Measurements from ENCODE around the gene DUSP8. TPM values are rescaled to one million over a fixed set of nuclear protein-coding genes. Genes with fewer than 3 reads are reported as not detected.

DUSP8 gene
- polyA plus RNA-seq, 1 donor from 2014 or later, result 3.5 TPM

DNA sequence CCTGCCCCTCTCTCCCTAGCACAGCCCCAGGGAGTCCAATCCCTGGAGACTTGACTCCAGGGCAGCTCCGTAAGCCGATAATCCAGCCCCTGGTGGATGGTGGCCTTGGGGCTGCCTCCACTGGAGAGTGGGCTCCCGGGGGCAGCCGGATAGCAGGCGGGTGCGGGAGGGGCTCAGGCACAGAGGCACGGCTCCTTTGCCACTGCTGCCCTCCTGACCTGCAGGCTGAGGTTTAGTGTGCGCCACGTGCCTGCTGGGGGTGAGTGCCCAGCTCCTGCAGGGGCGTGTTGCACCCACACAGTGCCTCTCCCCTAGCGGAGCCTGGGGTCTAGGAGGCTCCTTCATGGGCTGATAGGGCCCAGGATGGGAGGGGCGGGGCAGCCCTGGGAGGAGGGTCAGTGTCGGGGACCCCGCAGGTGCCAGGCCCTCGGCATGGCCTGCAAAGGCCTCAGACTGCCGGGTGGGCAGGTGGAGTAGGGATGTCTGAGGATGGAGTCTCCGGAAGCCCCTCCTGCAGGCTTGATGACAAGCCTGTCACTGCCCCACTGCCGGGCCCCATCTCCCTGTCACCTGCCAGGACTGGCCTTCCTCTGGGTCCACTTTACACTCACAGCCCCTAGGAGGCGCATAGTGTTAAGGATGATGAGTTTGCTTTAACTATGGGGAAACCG lies 5.6 kb downstream of the DUSP8 start:
- Histone ChIP-seq H3K9ac (ENCODE audit: low read length) (peak overlapping the region; percentile 97), H3K4me2 (ENCODE audit: low read length) (no peak overlapping the region), H3F3A (ENCODE audit: insufficient read depth, low read length, poor library complexity, severe bottlenecking) (no peaks in the 10 kb centered on the region), H4K20me1 (ENCODE audit: insufficient read depth) (peaks cover 37% of the 10 kb centered on the region), H3K27ac (ENCODE audit: low read length) (no peak overlapping the region), H3K36me3 (ENCODE audit: insufficient read depth, low read length) (no peaks in the 10 kb centered on the region), H3K4me3 (ENCODE audit: low read length) (peak overlapping the region; percentile 94), H3K27me3 (ENCODE audit: insufficient read depth, low read depth, low read length) (no peaks in the 10 kb centered on the region), H3K79me2 (replicated peaks; ENCODE audit: insufficient read depth, low read length) (peaks cover 56% of the 10 kb centered on the region), H3K9me3 (ENCODE audit: low read length) (no peaks in the 10 kb centered on the region), H3K9me2 (ENCODE audit: insufficient read depth, low read length) (no peaks in the 10 kb centered on the region), H2AFZ (ENCODE audit: low read depth, low read length) (no peak overlapping the region)
- TF ChIP-seq MXI1 (conservative IDR thresholded peaks at IDR 0.05; ENCODE audit: poor library complexity, severe bottlenecking) (no peak), POLR2AphosphoS5 (IDR thresholded peaks at IDR 0.05) (peak; percentile 8)

DNA sequence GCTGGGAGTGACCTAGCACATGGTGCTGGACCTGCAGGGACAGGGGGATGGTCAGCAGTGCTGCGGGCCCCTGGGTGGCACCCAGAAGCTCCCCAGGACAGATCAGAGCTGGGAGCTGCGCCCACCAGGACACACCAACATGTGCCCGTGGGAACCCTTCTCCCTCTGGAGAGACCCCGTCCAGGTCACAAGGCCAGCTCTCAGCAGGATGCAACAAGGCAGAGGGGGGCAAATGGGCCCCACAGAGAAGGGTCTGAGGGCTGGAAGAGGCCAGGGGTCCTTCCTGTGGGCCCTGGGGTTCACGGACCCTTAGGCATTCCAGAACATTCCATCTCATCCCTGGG lies 6.2 kb downstream of the DUSP8 start:
- TF ChIP-seq, protein P1, sequence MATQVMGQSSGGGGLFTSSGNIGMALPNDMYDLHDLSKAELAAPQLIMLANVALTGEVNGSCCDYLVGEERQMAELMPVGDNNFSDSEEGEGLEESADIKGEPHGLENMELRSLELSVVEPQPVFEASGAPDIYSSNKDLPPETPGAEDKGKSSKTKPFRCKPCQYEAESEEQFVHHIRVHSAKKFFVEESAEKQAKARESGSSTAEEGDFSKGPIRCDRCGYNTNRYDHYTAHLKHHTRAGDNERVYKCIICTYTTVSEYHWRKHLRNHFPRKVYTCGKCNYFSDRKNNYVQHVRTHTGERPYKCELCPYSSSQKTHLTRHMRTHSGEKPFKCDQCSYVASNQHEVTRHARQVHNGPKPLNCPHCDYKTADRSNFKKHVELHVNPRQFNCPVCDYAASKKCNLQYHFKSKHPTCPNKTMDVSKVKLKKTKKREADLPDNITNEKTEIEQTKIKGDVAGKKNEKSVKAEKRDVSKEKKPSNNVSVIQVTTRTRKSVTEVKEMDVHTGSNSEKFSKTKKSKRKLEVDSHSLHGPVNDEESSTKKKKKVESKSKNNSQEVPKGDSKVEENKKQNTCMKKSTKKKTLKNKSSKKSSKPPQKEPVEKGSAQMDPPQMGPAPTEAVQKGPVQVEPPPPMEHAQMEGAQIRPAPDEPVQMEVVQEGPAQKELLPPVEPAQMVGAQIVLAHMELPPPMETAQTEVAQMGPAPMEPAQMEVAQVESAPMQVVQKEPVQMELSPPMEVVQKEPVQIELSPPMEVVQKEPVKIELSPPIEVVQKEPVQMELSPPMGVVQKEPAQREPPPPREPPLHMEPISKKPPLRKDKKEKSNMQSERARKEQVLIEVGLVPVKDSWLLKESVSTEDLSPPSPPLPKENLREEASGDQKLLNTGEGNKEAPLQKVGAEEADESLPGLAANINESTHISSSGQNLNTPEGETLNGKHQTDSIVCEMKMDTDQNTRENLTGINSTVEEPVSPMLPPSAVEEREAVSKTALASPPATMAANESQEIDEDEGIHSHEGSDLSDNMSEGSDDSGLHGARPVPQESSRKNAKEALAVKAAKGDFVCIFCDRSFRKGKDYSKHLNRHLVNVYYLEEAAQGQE (IDR thresholded peaks at IDR 0.05; ENCODE audit: borderline replicate concordance), result no peak
- TF ChIP-seq, protein P2, sequence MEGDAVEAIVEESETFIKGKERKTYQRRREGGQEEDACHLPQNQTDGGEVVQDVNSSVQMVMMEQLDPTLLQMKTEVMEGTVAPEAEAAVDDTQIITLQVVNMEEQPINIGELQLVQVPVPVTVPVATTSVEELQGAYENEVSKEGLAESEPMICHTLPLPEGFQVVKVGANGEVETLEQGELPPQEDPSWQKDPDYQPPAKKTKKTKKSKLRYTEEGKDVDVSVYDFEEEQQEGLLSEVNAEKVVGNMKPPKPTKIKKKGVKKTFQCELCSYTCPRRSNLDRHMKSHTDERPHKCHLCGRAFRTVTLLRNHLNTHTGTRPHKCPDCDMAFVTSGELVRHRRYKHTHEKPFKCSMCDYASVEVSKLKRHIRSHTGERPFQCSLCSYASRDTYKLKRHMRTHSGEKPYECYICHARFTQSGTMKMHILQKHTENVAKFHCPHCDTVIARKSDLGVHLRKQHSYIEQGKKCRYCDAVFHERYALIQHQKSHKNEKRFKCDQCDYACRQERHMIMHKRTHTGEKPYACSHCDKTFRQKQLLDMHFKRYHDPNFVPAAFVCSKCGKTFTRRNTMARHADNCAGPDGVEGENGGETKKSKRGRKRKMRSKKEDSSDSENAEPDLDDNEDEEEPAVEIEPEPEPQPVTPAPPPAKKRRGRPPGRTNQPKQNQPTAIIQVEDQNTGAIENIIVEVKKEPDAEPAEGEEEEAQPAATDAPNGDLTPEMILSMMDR (IDR thresholded peaks at IDR 0.05; ENCODE audit: poor library complexity, severe bottlenecking), result no peak
- no peak for TF ChIP-seq SMC3 (conservative IDR thresholded peaks at IDR 0.05; ENCODE audit: poor library complexity)
- TF ChIP-seq EP300 (conservative IDR thresholded peaks at IDR 0.05; ENCODE audit: poor library complexity, severe bottlenecking), result no peak
- no peak for TF ChIP-seq POLR2AphosphoS5 (IDR thresholded peaks at IDR 0.05)
- no peak overlapping the region for H3K27ac ChIP-seq (ENCODE audit: low read length)
- H3K4me2 ChIP-seq (ENCODE audit: low read length), result no peak overlapping the region
- no peaks in the 10 kb centered on the region for H3K9me2 ChIP-seq (ENCODE audit: insufficient read depth, low read length)
- peaks cover 50% of the 10 kb centered on the region for H3K79me2 ChIP-seq (replicated peaks; ENCODE audit: insufficient read depth, low read length)
- no peaks in the 10 kb centered on the region for H3K27me3 ChIP-seq (ENCODE audit: insufficient read depth, low read depth, low read length)
- H3K9ac ChIP-seq (ENCODE audit: low read length), result peak overlapping the region; percentile 3
- H3F3A ChIP-seq (ENCODE audit: insufficient read depth, low read length, poor library complexity, severe bottlenecking), result no peaks in the 10 kb centered on the region
- H3K4me3 ChIP-seq (ENCODE audit: low read length), result no peak overlapping the region
- H4K20me1 ChIP-seq (ENCODE audit: insufficient read depth), result peaks cover 43% of the 10 kb centered on the region
- no peaks in the 10 kb centered on the region for H3K9me3 ChIP-seq (ENCODE audit: low read length)
- H2AFZ ChIP-seq (ENCODE audit: low read depth, low read length), result no peak overlapping the region
- H3K36me3 ChIP-seq (ENCODE audit: insufficient read depth, low read length), result no peaks in the 10 kb centered on the region

DNA sequence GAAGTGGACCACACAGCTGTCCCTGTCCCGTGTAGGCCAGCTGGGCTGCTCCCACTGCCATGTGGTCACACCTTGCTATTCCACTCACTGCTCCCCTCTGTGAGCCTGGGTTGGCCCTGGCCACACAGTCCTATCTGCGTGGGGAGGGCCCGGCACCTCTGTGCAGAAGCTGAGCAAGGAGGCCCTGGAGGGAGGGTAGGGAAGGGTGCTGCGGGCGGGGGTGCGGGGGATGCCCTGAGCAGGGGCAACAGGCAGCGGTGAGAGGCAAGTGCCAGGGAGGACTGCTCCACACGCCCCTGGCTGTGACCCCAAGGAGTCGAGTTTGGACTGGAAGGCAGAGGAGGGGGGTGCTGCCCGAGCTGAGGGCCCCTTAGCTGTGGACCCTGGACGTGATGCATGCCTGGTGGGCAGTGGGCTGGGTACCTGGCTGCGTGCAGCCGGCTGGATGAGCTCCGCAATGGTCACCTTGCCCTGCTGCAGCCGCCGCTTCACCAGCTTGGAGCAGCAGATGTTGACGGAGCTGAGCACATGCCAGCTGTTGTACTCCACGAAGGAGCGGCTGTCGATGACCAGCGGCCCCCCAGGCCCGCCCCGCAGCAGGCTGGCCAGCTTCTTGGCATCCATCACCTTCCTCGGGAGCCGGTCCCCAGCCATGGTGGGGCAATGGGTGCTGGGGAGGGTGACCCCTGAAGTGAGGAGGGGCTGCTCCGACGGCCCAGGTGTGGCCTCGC lies 6.7 kb downstream of the DUSP8 start:
- no peaks in the 10 kb centered on the region for H3K36me3 ChIP-seq (ENCODE audit: insufficient read depth, low read length)
- no peaks in the 10 kb centered on the region for H3F3A ChIP-seq (ENCODE audit: insufficient read depth, low read length, poor library complexity, severe bottlenecking)
- peaks cover 48% of the 10 kb centered on the region for H4K20me1 ChIP-seq (ENCODE audit: insufficient read depth)
- H3K9ac ChIP-seq (ENCODE audit: low read length), result peak overlapping the region; percentile 48
- peaks cover 45% of the 10 kb centered on the region for H3K79me2 ChIP-seq (replicated peaks; ENCODE audit: insufficient read depth, low read length)
- H3K4me2 ChIP-seq (ENCODE audit: low read length), result no peak overlapping the region
- no peaks in the 10 kb centered on the region for H3K27me3 ChIP-seq (ENCODE audit: insufficient read depth, low read depth, low read length)
- H3K9me2 ChIP-seq (ENCODE audit: insufficient read depth, low read length), result no peaks in the 10 kb centered on the region
- peak overlapping the region; percentile 45 for H3K4me3 ChIP-seq (ENCODE audit: low read length)
- H3K27ac ChIP-seq (ENCODE audit: low read length), result peak overlapping the region; percentile 28
- TF ChIP-seq, protein P1 (IDR thresholded peaks at IDR 0.05; ENCODE audit: borderline replicate concordance), result no peak
- TF ChIP-seq POLR2AphosphoS5 (IDR thresholded peaks at IDR 0.05), result peak; percentile 1
- no peaks in the 10 kb centered on the region for H3K9me3 ChIP-seq (ENCODE audit: low read length)
- H2AFZ ChIP-seq (ENCODE audit: low read depth, low read length), result no peak overlapping the region
